HG03108 (cell line): ENCODE measurements around the gene CCR6.

Experiments
- ATAC-seq: cut with Tn5 transposase; IDR thresholded peaks from one replicate; pipeline ENCODE4 v1.9.1; 2021; ENCODE audit warnings: moderate library complexity; ENCODE audit not compliant: unreplicated experiment

Gene CCR6

DNA sequence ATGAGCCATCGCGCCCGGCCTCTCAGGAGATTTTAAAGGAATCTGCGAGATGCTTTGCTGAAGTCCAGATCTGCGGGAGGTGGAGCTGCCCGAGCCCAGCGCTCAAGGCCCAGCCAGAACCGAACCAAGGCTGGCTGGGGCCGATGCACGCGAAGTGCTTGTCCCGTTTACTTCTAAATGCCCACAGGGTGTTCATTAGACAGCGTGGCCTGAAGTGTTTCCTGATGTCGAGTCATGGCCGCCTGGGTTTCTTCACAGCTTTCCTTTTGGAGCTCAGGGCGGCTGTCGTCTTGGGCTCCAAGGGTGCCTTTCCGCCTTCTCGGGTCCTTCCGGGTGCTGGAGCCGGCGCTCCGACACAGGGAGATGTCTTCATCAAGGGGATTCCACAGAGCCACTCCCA, 25.1 kb upstream of the CCR6 start:
- ATAC-seq = no peak

GRCh38 chr6:167098825-167099225, 24.1 kb upstream of the CCR6 start:
- ATAC-seq = no peak

- ATAC-seq = no peak
Measured at GRCh38 chr6:167099707-167100106, 23.2 kb upstream of the CCR6 start.

- no peak for ATAC-seq
Measured at GRCh38 chr6:167100241-167100674, 22.6 kb upstream of the CCR6 start.

DNA sequence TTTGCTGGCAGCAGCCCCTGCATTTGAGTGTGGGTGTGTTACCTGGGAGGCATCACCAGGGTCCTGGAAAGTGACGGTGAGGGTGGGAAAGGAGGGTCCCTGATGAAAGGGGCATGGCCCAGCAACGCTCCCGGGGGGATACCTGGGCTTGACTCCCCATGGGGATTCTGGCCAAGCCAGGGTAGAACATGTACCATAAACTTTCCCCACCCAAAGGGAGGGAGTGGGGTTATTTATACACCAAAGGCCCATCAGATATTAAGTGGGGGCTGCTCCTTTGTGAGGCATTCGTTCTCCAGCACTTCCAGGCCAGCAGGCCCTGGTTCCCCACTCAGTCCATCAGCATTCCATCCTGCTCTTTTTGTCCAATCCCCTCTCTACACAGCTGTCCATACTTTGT, 20.6 kb upstream of the CCR6 start:
- no peak for ATAC-seq

DNA sequence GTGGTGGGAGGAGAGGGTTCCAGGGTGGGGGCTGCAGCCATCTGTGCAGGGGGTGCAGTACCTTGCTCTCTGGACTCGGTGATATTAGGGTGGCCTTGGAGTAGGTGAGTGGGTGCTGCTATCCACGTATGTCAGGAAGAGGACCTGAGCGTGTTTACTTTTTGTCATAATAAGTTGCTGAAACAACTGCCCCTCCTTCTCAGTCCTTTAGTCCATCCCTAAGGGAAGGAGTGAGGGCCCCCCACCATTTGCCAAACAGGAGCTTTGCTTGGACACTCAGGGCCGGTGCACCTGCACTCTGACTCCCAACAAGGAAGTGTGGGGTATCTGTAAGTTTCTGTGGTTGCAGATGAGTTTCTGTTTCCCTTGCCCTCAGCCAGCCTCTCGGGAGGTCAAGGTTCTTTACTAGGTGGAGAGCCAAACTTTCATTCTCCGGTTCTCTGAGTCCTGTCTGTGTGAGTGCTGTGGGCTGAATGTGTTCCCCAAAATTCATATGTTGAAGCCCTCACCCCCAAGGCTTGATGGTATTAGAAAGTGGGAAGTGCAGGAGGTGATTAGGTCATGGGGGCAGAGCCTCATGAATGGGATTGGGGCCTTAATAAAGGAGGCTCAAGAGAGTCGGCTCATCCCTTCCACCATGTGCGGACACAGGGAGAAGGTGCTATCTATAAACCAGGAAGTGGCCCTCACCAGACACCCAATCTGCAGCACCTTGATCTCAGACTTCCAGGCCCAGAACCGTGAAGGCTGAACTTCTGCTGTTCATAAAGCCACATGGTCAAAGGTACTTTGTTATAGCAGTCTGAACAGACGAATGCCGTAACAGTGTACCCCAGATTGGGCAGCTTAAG, 19.6 kb upstream of the CCR6 start:
- peak; percentile 96 for ATAC-seq

DNA sequence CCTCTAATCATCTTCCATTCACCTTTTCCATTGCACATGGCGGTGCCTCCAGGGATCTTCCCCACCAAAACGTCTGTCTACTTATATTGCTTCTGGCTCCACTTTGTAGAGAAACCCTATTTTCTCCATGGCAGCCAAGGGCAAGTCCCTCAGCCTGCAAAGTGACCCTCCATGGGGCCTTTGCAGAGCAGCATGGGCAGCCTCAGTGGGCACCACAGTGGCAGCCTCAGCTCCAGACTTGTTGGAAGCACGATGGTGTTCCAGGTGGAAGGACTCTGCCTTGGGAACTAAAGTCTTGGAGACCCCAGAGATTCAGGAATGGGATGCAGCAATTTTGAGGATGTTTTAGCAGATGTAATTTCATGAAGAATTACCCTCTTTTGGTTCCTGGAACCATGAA, 18.5 kb upstream of the CCR6 start:
- no peak for ATAC-seq

DNA sequence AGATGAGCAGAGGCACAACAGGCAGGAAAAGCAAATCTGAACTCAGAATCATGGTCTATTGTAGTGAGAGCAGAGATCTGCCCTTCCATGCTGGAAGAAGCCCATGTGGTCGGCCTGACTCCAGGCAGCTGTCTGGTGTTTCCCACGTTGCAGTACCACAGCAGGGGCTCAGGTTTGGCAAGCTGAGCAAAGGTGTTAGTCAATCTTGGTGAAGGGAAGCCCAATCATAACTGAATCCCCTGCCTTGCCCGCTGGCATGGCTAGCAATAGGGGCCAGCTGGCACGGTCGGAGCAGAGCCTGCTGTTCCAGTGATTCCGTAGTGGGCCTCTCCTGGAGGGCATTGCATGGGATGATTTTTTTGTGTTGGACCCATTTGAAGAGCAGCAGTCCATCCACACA, 17.8 kb upstream of the CCR6 start:
- ATAC-seq = no peak

GRCh38 chr6:167106406-167106805, 16.5 kb upstream of the CCR6 start:
- ATAC-seq = no peak

GRCh38 chr6:167107787-167108186, 15.1 kb upstream of the CCR6 start:
- no peak for ATAC-seq

DNA sequence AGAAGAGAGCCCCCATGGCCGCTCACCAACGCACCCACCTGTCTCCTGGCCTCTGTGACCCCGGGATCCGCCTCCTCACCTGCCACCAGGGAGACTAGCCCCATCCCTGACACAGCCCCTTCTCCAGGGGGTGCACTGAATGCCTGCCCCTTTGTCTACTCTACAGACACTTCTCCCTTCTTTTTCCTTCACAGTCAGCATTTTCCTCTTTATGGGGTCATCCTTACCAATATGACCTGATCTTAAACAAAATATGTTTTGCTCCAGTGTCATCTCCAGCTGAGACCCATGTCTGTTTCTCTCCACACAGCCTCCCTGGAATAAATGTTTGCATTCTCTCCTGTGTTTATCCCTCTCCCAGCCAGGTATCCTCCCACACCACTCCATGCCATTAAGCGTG, 14.6 kb upstream of the CCR6 start:
- no peak for ATAC-seq

GRCh38 chr6:167109651-167110050, 13.2 kb upstream of the CCR6 start:
- ATAC-seq = no peak

DNA sequence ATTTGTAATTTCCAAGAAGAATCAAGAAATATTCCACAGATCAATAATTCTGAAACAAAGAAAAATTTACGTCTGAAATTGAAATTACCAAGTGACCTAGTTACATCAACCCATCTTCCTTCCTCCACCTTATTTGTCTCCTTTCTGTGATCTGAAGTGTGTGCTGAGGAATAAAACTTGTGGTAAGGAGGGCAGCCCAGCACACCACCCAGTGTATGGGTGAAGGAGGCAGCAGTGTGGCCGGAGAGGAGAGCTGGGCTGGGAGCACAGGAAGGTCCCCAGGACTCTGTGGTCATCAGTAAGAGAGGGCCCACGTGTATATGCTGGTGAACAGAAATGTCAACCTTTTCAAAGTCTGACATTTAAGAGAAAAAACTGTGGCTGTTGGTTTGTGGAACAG, 11.3 kb upstream of the CCR6 start:
- ATAC-seq = no peak

DNA sequence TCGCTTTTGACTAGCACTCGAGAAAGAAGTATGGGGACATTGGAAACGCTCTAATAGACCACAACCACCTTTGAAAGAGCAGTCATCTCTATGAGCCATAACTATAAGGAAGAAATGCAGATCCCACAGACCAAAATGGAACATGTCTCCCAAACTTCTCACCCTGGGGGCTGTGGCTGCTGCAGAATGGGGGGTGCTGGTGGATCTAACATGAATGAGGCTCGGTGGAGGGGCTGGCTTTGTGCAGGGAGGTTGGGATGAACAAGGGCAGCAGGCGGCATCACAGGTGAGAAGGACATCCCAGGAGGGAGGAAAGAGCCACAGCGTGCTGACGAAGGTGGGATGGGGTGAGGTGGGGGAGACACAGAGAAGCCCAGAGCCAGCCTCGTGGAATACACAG, 10.5 kb upstream of the CCR6 start:
- no peak for ATAC-seq

DNA sequence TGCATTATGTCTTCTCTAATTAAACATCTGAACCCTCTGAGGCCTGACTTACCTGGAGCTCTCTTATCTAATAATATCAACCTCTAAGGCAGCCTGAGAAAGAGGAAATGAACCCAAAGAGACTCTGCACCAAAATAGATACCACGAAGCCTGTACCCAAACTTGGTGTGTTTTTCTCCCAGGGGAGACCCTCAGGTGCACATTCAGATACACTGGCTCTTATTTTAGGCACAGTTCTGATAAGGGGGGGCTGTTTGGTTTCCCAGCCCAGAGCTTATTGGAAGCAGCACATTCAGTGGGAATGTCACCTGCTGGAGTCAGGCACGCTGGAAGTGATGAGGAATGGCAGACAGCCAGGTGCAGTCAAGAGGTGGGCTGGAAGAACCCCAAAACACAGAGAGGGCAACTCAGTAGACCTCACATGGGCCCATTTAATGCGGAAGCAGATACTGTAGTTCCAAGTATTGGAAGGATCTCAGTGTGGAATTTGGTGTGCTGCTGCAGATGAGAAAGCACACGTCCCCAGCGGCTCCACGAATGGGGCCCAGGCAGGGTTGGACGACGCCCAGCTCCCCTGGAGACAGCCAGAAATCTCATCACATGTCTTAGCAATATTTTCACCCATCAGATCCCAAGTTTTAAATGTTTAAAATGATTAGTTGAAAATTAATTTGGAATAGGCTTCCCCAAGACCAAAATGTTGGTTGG, 9.7 kb upstream of the CCR6 start:
- peak; percentile 48 for ATAC-seq

- peak; percentile 82 for ATAC-seq
Measured at GRCh38 chr6:167113935-167114910, 8.7 kb upstream of the CCR6 start.

DNA sequence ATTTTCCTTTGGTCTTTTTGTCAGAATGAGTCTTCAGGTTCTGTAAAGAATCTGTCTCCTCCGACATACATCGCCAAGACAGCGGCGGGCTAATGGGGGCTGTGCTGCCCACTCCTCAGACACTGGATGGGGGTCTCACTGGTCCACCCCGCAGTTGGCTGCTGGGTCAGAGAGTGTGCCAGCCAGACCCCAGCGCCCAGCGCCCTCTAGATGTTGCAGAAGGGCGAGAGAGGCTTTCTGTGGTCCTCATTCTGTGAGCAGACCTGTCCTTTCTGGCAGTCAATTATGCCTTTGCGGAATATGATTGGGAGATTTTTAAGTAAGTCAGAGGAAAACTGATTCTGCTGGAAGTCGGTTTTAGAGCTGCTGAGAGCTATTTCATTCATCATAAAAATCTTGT, 7.8 kb upstream of the CCR6 start:
- no peak for ATAC-seq

DNA sequence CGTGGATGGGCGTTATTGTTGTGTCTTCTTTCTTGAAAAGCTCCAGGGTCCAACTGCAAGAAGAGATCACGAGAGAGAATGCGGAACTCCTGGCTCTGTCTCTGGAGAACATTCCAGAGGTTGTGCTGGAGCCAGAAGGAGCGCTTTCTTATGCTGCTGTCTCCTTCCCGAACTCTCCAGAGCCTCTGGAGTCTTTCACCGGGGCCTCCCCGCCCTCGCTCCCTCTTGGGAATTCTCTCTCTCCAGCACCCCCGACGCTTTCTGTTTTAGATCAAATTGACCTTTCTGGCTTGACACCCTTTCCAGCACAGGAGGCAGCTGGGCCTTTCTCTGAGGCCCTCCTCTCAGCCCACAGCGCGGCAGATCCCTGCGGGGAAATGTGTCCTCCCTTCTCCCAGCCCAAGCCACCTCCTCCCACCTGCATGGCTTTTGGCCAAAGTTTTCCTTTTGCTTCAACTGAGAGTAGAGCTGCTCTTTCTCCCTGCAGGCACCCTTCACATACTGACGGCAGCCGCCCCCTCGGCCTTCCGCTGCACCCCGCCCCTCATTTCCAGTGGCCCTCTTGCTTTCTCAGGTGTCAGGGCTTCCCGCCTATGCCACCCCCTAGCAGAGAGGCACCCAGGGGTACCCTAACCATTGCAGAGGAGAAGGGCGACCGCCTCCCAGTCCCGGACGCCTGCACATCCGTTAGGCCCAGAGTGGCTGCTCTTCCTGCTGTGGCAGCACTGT, 6.6 kb upstream of the CCR6 start:
- ATAC-seq = no peak

DNA sequence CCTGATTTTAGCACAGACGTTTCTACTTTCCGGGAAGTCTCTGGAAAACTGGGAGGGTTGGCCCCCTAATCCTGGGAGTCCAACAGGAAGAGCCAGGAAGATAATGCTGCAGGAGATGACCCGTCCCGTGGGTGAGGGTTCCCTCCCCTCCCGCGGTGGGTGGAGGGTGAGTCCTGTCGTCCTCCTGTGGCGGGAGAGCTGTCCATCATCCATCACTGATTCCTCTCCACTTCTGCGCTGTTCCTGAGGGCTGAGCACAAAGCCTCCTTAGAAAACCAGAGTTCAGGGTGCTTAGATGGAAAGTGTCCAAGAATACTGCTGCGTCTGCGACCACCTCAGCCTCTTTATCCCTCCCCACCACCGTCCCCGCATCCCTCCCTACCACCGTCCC, 6.1 kb upstream of the CCR6 start:
- no peak for ATAC-seq

GRCh38 chr6:167118006-167118405, 4.9 kb upstream of the CCR6 start:
- ATAC-seq = no peak

GRCh38 chr6:167118839-167119238, 4.1 kb upstream of the CCR6 start:
- no peak for ATAC-seq
